Prostate gland (tissue), 1 donor: ENCODE measurements around the gene PTK6.

Experiments used
- POLR2A ChIP-seq: fragments of 450-650 bp; IDR thresholded peaks from one replicate; pipeline ENCODE4 v1.6.1; 2016; ENCODE audit warnings: antibody characterized with exemption, mild to moderate bottlenecking
- POLR2AphosphoS5 ChIP-seq: sonication (generic); formaldehyde crosslinking; IDR thresholded peaks from one replicate; pipeline ENCODE4 v1.6.1; 2017; ENCODE audit warnings: antibody characterized with exemption

DNA sequence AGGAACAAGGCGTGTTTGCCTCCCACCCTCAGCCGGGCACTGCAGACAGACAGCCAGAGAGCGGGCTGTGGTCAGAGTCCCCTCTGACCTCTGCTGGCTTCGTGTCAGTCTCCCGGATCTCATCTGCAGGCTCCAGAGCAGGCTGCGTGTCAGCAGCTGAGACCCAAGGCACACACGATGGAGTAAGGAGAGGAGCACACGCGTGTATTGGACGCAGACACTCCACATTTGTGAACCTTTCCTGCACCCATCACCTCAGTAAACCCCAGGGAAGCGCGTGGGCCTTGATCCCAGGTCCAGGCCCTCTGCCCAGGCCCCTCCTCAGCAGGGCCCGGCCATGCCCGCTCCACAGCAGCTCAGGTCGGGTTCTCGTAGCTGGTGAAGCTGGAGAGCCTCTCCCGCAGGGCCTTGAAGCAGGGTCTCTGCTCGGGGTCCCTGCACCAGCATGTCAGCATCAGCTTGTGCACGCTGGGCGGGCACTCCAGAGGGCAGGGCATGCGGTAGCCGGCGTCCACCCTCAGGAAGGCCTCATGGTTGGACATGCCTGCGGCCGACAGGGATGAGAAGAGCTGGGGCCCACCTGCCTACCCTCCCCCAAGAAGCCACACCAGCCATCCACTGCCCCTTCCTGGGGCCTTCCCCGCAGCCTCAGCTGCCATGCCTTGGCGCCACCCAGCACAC is 7.9 kb downstream of the PTK6 start:
- TF ChIP-seq POLR2A (no peak), POLR2AphosphoS5 (no peak)
